ENCODE data around the gene GRM5.

GRCh38 chr11:88979641-88980040 is 86.1 kb downstream of the GRM5 start:
- TF ChIP-seq POLR2AphosphoS5 (IDR thresholded peaks at IDR 0.05) (no peak), CTCF (IDR thresholded peaks at IDR 0.05) (no peak), POLR2A (IDR thresholded peaks at IDR 0.05) (no peak)
